K562 (cell line): ENCODE results near the gene GUCY2C. TPM values are rescaled to one million over a fixed set of nuclear protein-coding genes. Genes with fewer than 3 reads are reported as not detected.

Experiments used
- ATAC-seq: fragments of 200-7000 bp; cut with Tn5 transposase; 3 replicates; pipeline ENCODE4 v1.9.1; 2020; ENCODE audit warnings: moderate library complexity
- BruUV-seq: library from RNA; stranded (reverse); fragments of 400-500 nt; replicated peaks from 2 replicates; lab custom pipeline; 2021; lab: Mats Ljungman, UMichigan
- CTCF ChIA-PET: fragments of 300-600 bp; formaldehyde crosslinking; extraction: SDS; loops from one replicate; lab custom pipeline; 2021; ENCODE audit warnings: low intra/inter-chr PET ratio; lab: Yijun Ruan, JAX
- POLR2A ChIA-PET: fragments of 300-600, 350-650 bp; sonication (Branson Sonifier 250); formaldehyde crosslinking; extraction: SDS; loops from one replicate; lab custom pipeline; 2021; ENCODE audit warnings: antibody characterized with exemption, inconsistent platforms; lab: Yijun Ruan, JAX
- DNase-seq, 4 experiments: peaks; one replicate each; pipeline versions ENCODE4 v3.0.0 to v3.0.0-alpha.2; 2011 to 2018; ENCODE audit warnings: low spot score in 3 of 4, mixed read lengths in 3 of 4; ENCODE audit errors: extremely low read depth in 1 of 4
- FAIRE-seq: peaks from 2 replicates; lab custom pipeline; 2011; peaks lifted over from hg19 to GRCh38; lab: Jason Lieb, UNC
- H2AFZ ChIP-seq: 2 replicates; pipeline ENCODE4 v1.6.0; 2011; ENCODE audit warnings: low read depth, low read length, control low read depth, inconsistent platforms
- H3K27ac ChIP-seq: fragments of 200-600 bp; 3 replicates; pipeline ENCODE4 v1.8.0; 2011; ENCODE audit warnings: low read depth, mild to moderate bottlenecking, control low read depth, inconsistent platforms, low read length, moderate library complexity, mixed read lengths; ENCODE audit errors: extremely low read depth
- H3K27me3 ChIP-seq, 2 experiments: fragments of 300-600 bp in 1 of 2; 2 replicates in 1 of 2; 3 replicates in 1 of 2; pipeline versions ENCODE4 v1.6.0 to v1.8.0; 2011; ENCODE audit warnings: inconsistent platforms in 2 of 2, low read length in 2 of 2, mild to moderate bottlenecking in 1 of 2, mixed read lengths in 1 of 2, moderate library complexity in 1 of 2; ENCODE audit not compliant: control insufficient read depth in 2 of 2, insufficient read depth in 2 of 2
- H3K36me3 ChIP-seq: fragments of 300-600 bp; 3 replicates; pipeline ENCODE4 v1.8.0; 2011; ENCODE audit warnings: mild to moderate bottlenecking, low read length, inconsistent platforms; ENCODE audit not compliant: control insufficient read depth, insufficient read depth
- H3K4me1 ChIP-seq, 2 experiments: fragments of 200-600 bp in 1 of 2; replicated peaks in 1 of 2; 2 replicates in 1 of 2; 3 replicates in 1 of 2; pipeline versions ENCODE4 v1.5.1 to v1.8.0; 2011; ENCODE audit warnings: inconsistent platforms in 2 of 2, low read length in 2 of 2, mild to moderate bottlenecking in 1 of 2, mixed read lengths in 1 of 2, moderate library complexity in 1 of 2; ENCODE audit not compliant: control insufficient read depth in 2 of 2, insufficient read depth in 2 of 2
- H3K4me2 ChIP-seq: 2 replicates; pipeline ENCODE4 v1.6.1; 2011; ENCODE audit warnings: low read length, control low read depth, inconsistent platforms, mixed read lengths; ENCODE audit not compliant: insufficient read depth
- H3K4me3 ChIP-seq: fragments of 200-600 bp; sonication (generic), shearing (Covaris generic); 2 replicates; pipeline ENCODE4 v1.5.1; 2016; ENCODE audit warnings: control low read depth, inconsistent platforms
- H3K79me2 ChIP-seq: fragments of 200-600 bp; 3 replicates; pipeline ENCODE4 v1.8.0; 2011; ENCODE audit warnings: low read length, inconsistent platforms; ENCODE audit not compliant: control insufficient read depth, insufficient read depth
- H3K9ac ChIP-seq, 2 experiments: 2 replicates each; pipeline versions ENCODE4 v1.6.0 to v1.6.1; 2011; ENCODE audit warnings: low read depth in 2 of 2, low read length in 2 of 2, control low read depth in 1 of 2, inconsistent platforms in 1 of 2, mild to moderate bottlenecking in 1 of 2, mixed read lengths in 1 of 2; ENCODE audit not compliant: insufficient read depth in 1 of 2
- H3K9me1 ChIP-seq: one replicate; pipeline ENCODE4 v1.6.0; 2011; ENCODE audit warnings: inconsistent platforms, mild to moderate bottlenecking, low read length, moderate library complexity; ENCODE audit not compliant: control insufficient read depth, insufficient read depth
- H3K9me3 ChIP-seq: replicated peaks from 2 replicates; pipeline ENCODE4 v1.5.1; 2011; ENCODE audit warnings: low read depth, low read length, inconsistent platforms; ENCODE audit not compliant: control insufficient read depth, insufficient read depth
- H4K20me1 ChIP-seq: replicated peaks from 2 replicates; pipeline ENCODE4 v1.6.1; 2011; ENCODE audit warnings: low read length, inconsistent platforms, mixed read lengths; ENCODE audit not compliant: control insufficient read depth, insufficient read depth
- RBFOX2 ChIP-seq: fragments of 200-400 bp; formaldehyde crosslinking; IDR thresholded peaks from 2 replicates; pipeline ENCODE4 v1.6.1; 2017; ENCODE audit warnings: low read depth, mild to moderate bottlenecking, low read length, moderate library complexity
- SMARCB1 ChIP-seq: IDR thresholded peaks from 2 replicates; pipeline ENCODE4 v1.6.1; 2011; ENCODE audit warnings: improper control_type of control experiment, low read depth; ENCODE audit not compliant: insufficient read length
- THAP12 ChIP-seq: fragments of 250-450 bp; sonication (Bioruptor Pico); IDR thresholded peaks from 2 replicates; pipeline ENCODE4 v1.9.0; 2021; ENCODE audit warnings: mild to moderate bottlenecking, inconsistent platforms
- U2AF1 ChIP-seq: fragments of 200-400 bp; formaldehyde crosslinking; optimal IDR thresholded peaks from 2 replicates; pipeline ENCODE3; 2017; ENCODE audit warnings: mild to moderate bottlenecking, low read depth, low read length, moderate library complexity
- UBTF ChIP-seq, 2 experiments: IDR thresholded peaks; 2 replicates each; pipeline ENCODE4 v1.6.1; 2012; ENCODE audit warnings: improper control_type of control experiment in 2 of 2, low read depth in 2 of 2, low read length in 2 of 2, borderline replicate concordance in 1 of 2
- ZNF316 ChIP-seq: fragments of 450-650 bp; IDR thresholded peaks from 2 replicates; pipeline ENCODE4 v1.6.1; 2016
- ZNF75A ChIP-seq: fragments of 450-650 bp; formaldehyde crosslinking; IDR thresholded peaks from 2 replicates; pipeline ENCODE4 v1.4.0; 2020; ENCODE audit warnings: mild to moderate bottlenecking
- ZNF77 ChIP-seq: fragments of 250-450 bp; sonication (Bioruptor Pico); IDR thresholded peaks from 2 replicates; pipeline ENCODE4 v1.5.0; 2020
- WGBS: fragments of 100-300 bp; shearing (Covaris generic); methylation state at CpG from one replicate; pipeline ENCODE4 v1.1.6; 2016; ENCODE audit warnings: low coverage, mixed read lengths; ENCODE audit not compliant: insufficient coverage; ENCODE audit errors: missing lambda C conversion rate; 5-methylcytosine and 5-hydroxymethylcytosine counted together
- in situ Hi-C: fragments of 300-500 bp; cut with MboI; formaldehyde crosslinking; loops from 4 replicates; pipeline ENCODE4 v1.15.0; 2018; ENCODE audit warnings: inconsistent platforms, mixed read lengths
- intact Hi-C: fragments of 100-400 bp; cut with micrococcal nuclease; formaldehyde crosslinking; loops from 2 replicates; pipeline ENCODE4 v1.14.2; 2022
- polyA plus RNA-seq, 8 experiments: library from polyadenylated mRNA; depleted of rRNA in 4 of 8; stranded (reverse) in 5 of 8; unstranded in 3 of 8; fragments of >200 nt; fragmentation: Nextera tagmentation in 2 of 8; fragmentation: Illumina TruSeq in 1 of 8; extraction: Ambion mirVana in 2 of 8; extraction: Trizol in 1 of 8; gene quantifications; 2 replicates each; pipeline versions ENCODE4 v1.2.1 to v1.2.3, GENCODE V29; 2011 to 2014; ENCODE audit warnings: inconsistent platforms in 1 of 8, missing spikeins in 1 of 8
- total RNA-seq, 7 experiments: library from RNA; depleted of rRNA in 6 of 7; stranded (reverse); fragments of >200 nt in 6 of 7; fragmentation: Illumina TruSeq in 2 of 7; extraction: Trizol in 2 of 7; gene quantifications; 2 replicates each; pipeline versions ENCODE4 v1.2.1 to v1.2.3, GENCODE V29; 2011 to 2021; ENCODE audit warnings: low replicate concordance in 1 of 7

GUCY2C gene
- total and polyA plus RNA-seq, 9 of the 15 experiments (the other 6 are each of a cell fraction or from before 2014, with no cell fraction given): 0.01 to 0.05 (median 0.04) TPM; not detected in 6

- TF ChIP-seq ZNF75A (CRISPR knock-in tag) (no peak), SMARCB1 (no peak)
These were observed 94.5 kb downstream of the GUCY2C start (continued) for GRCh38 chr12:14601692-14602478.

GRCh38 chr12:14597480-14597879 lies 98.9 kb downstream of the GUCY2C start:
- ATAC-seq (no peak), FAIRE-seq (no peak), DNase-seq (no peak)
- POLR2A ChIA-PET: no interaction called here
- Histone ChIP-seq H3K9me3 (no peaks in the 10 kb centered on the region), H4K20me1 (no peaks in the 10 kb centered on the region), H2AFZ (no peak overlapping the region), H3K4me3 (no peak overlapping the region), H3K27me3 (no peaks in the 10 kb centered on the region), H3K9ac (no peak overlapping the region), H3K4me2 (no peak overlapping the region), H3K4me1 (no peaks in the 10 kb centered on the region), H3K27ac (no peak overlapping the region), H3K9me1 (no peaks in the 10 kb centered on the region), H3K79me2 (no peaks in the 10 kb centered on the region), H3K36me3 (no peaks in the 10 kb centered on the region)
- in situ Hi-C loops (no loop called here), intact Hi-C loops (no loop called here)
- WGBS: 0% methylated on average over 3 of the region's 3 CpGs
- TF ChIP-seq RBFOX2: no peak
- no peak for TF ChIP-seq U2AF1
- TF ChIP-seq THAP12 (CRISPR knock-in tag): no peak
- no peak for TF ChIP-seq UBTF (IDR thresholded peaks at IDR 0.05; ENCODE audit: borderline replicate concordance in 1 of 2, low read depth in 2 of 2, low read length in 2 of 2)
- TF ChIP-seq ZNF77: no peak
- no peak for TF ChIP-seq ZNF316
- CTCF ChIA-PET: no interaction called here
- BruUV-seq: no TSS peak
